Measurements from ENCODE around the gene LRRC8B. TPM values are rescaled to one million over a fixed set of nuclear protein-coding genes. Genes with fewer than 3 reads are reported as not detected.

LRRC8B gene
- total RNA-seq, 1 donor from 2014 or later: 6.4 TPM

GRCh38 chr1:89557445-89557825 lies 32.8 kb downstream of the LRRC8B start:
- H3K9me3 Mint-ChIP-seq (ENCODE audit: unreplicated experiment): no peaks in the 10 kb centered on the region
- no peaks in the 10 kb centered on the region for H3K79me2 ChIP-seq (ENCODE audit: insufficient read depth, low read length)
- no peaks in the 10 kb centered on the region for H3K27me3 Mint-ChIP-seq (ENCODE audit: low read depth, unreplicated experiment)
- no peaks in the 10 kb centered on the region for H3K4me1 Mint-ChIP-seq (ENCODE audit: low read depth, unreplicated experiment)
- H3K27me3 ChIP-seq (ENCODE audit: insufficient read depth, low read length): no peaks in the 10 kb centered on the region
- H4K20me1 ChIP-seq (ENCODE audit: insufficient read depth, low read length): no peaks in the 10 kb centered on the region
- no peak overlapping the region for H3K4me3 Mint-ChIP-seq (ENCODE audit: unreplicated experiment)
- TF ChIP-seq EZH2 (IDR thresholded peaks at IDR 0.05; ENCODE audit: insufficient read depth, low read length) (no peak), CTCF (IDR thresholded peaks at IDR 0.05; ENCODE audit: insufficient read depth, low read depth, low read length) (no peak)
- no peak overlapping the region for H3K27ac Mint-ChIP-seq (ENCODE audit: unreplicated experiment)
- no peaks in the 10 kb centered on the region for H3K4me1 ChIP-seq (ENCODE audit: insufficient read depth, low read length)
- H3K4me2 ChIP-seq (ENCODE audit: low read length): no peak overlapping the region
- H2AFZ ChIP-seq (ENCODE audit: low read depth, low read length): no peak overlapping the region
- H3K9me3 ChIP-seq (ENCODE audit: insufficient read depth, low read depth, low read length): no peaks in the 10 kb centered on the region
- no peaks in the 10 kb centered on the region for H3K36me3 ChIP-seq (ENCODE audit: insufficient read depth, low read length)
- DNase-seq (ENCODE audit: low read depth): no peak
- no peak for FAIRE-seq
- H3K27ac ChIP-seq (ENCODE audit: low read depth, low read length): no peak overlapping the region
- no peak overlapping the region for H3K9ac ChIP-seq (ENCODE audit: low read length)
- no peak overlapping the region for H3K4me3 ChIP-seq (ENCODE audit: insufficient read depth, low read depth, low read length)
- H3K36me3 Mint-ChIP-seq (ENCODE audit: low read depth, unreplicated experiment): no peaks in the 10 kb centered on the region

GRCh38 chr1:89557956-89558355 lies 33.3 kb downstream of the LRRC8B start:
- Histone ChIP-seq H2AFZ (ENCODE audit: low read depth, low read length) (no peak overlapping the region), H3K9ac (ENCODE audit: low read length) (no peak overlapping the region), H3K36me3 (ENCODE audit: insufficient read depth, low read length) (no peaks in the 10 kb centered on the region), H3K9me3 (ENCODE audit: insufficient read depth, low read depth, low read length) (no peaks in the 10 kb centered on the region), H4K20me1 (ENCODE audit: insufficient read depth, low read length) (no peaks in the 10 kb centered on the region), H3K4me2 (ENCODE audit: low read length) (no peak overlapping the region), H3K27me3 (ENCODE audit: insufficient read depth, low read length) (no peaks in the 10 kb centered on the region), H3K4me3 (ENCODE audit: insufficient read depth, low read depth, low read length) (no peak overlapping the region), H3K27ac (ENCODE audit: low read depth, low read length) (no peak overlapping the region), H3K4me1 (ENCODE audit: insufficient read depth, low read length) (no peaks in the 10 kb centered on the region), H3K79me2 (ENCODE audit: insufficient read depth, low read length) (no peaks in the 10 kb centered on the region)
- FAIRE-seq (no peak), DNase-seq (ENCODE audit: low read depth) (no peak)
- Mint-ChIP-seq H3K27me3 (ENCODE audit: low read depth, unreplicated experiment) (no peaks in the 10 kb centered on the region), H3K36me3 (ENCODE audit: low read depth, unreplicated experiment) (no peaks in the 10 kb centered on the region), H3K4me1 (ENCODE audit: low read depth, unreplicated experiment) (no peaks in the 10 kb centered on the region), H3K4me3 (ENCODE audit: unreplicated experiment) (no peak overlapping the region), H3K27ac (ENCODE audit: unreplicated experiment) (no peak overlapping the region), H3K9me3 (ENCODE audit: unreplicated experiment) (no peaks in the 10 kb centered on the region)
- TF ChIP-seq EZH2 (IDR thresholded peaks at IDR 0.05; ENCODE audit: insufficient read depth, low read length) (no peak), CTCF (IDR thresholded peaks at IDR 0.05; ENCODE audit: insufficient read depth, low read depth, low read length) (no peak)

GRCh38 chr1:89563957-89564604 lies 39.5 kb downstream of the LRRC8B start:
- H3K36me3 ChIP-seq (ENCODE audit: insufficient read depth, low read length): no peaks in the 10 kb centered on the region
- no peak overlapping the region for H3K27ac ChIP-seq (ENCODE audit: low read depth, low read length)
- H4K20me1 ChIP-seq (ENCODE audit: insufficient read depth, low read length): no peaks in the 10 kb centered on the region
- no peaks in the 10 kb centered on the region for H3K4me1 ChIP-seq (ENCODE audit: insufficient read depth, low read length)
- DNase-seq (ENCODE audit: low read depth) (no peak), FAIRE-seq (no peak)
- no peaks in the 10 kb centered on the region for H3K79me2 ChIP-seq (ENCODE audit: insufficient read depth, low read length)
- no peaks in the 10 kb centered on the region for H3K27me3 ChIP-seq (ENCODE audit: insufficient read depth, low read length)
- Mint-ChIP-seq H3K4me1 (ENCODE audit: low read depth, unreplicated experiment) (no peaks in the 10 kb centered on the region), H3K36me3 (ENCODE audit: low read depth, unreplicated experiment) (no peaks in the 10 kb centered on the region), H3K9me3 (ENCODE audit: unreplicated experiment) (no peaks in the 10 kb centered on the region), H3K27me3 (ENCODE audit: low read depth, unreplicated experiment) (no peaks in the 10 kb centered on the region), H3K4me3 (ENCODE audit: unreplicated experiment) (no peak overlapping the region), H3K27ac (ENCODE audit: unreplicated experiment) (no peak overlapping the region)
- H3K4me3 ChIP-seq (ENCODE audit: insufficient read depth, low read depth, low read length): no peak overlapping the region
- no peak overlapping the region for H3K9ac ChIP-seq (ENCODE audit: low read length)
- no peak for TF ChIP-seq CTCF (IDR thresholded peaks at IDR 0.05; ENCODE audit: insufficient read depth, low read depth, low read length)
- TF ChIP-seq EZH2 (IDR thresholded peaks at IDR 0.05; ENCODE audit: insufficient read depth, low read length): no peak
- no peak overlapping the region for H3K4me2 ChIP-seq (ENCODE audit: low read length)
- H3K9me3 ChIP-seq (ENCODE audit: insufficient read depth, low read depth, low read length): no peaks in the 10 kb centered on the region
- H2AFZ ChIP-seq (ENCODE audit: low read depth, low read length): no peak overlapping the region

Measured in astrocyte (in vitro differentiated cells and primary cell).